H1 (cell line): ENCODE data around the gene EHD4.

Source experiments
- ASH2L ChIP-seq: fragments of 200-600, 300-600 bp; sonication (generic); IDR thresholded peaks from one replicate; pipeline ENCODE4 v1.7.1; 2017; ENCODE audit warnings: low read length
- CTCF ChIP-seq, 3 experiments: IDR thresholded peaks; 1 replicate in 2 of 3; 2 replicates in 1 of 3; pipeline versions ENCODE4 v1.5.1 to v1.6.1; 2011; ENCODE audit warnings: low read length in 3 of 3, mild to moderate bottlenecking in 3 of 3, inconsistent platforms in 2 of 3, low read depth in 1 of 3, moderate library complexity in 1 of 3; ENCODE audit not compliant: insufficient read depth in 1 of 3; ENCODE audit errors: control extremely low read depth in 1 of 3
- EZH2 ChIP-seq: fragments of 200-600 bp; sonication (generic); IDR thresholded peaks from 2 replicates; pipeline ENCODE4 v1.7.1; 2012; ENCODE audit warnings: low read depth, mild to moderate bottlenecking, moderate library complexity, low read length, inconsistent platforms; ENCODE audit not compliant: severe bottlenecking
- GTF2F1 ChIP-seq: IDR thresholded peaks from 2 replicates; pipeline ENCODE4 v1.6.1; 2012; ENCODE audit warnings: low read depth, low read length, improper control_type of control experiment, borderline replicate concordance
- POLR2A ChIP-seq, 2 experiments: IDR thresholded peaks; 1 replicate in 1 of 2; 2 replicates in 1 of 2; pipeline ENCODE4 v1.6.1; 2011; ENCODE audit warnings: low read depth in 2 of 2, low read length in 2 of 2, mild to moderate bottlenecking in 2 of 2; ENCODE audit errors: control extremely low read depth in 1 of 2
- POLR2AphosphoS5 ChIP-seq: IDR thresholded peaks from 2 replicates; pipeline ENCODE4 v1.6.1; 2011; ENCODE audit warnings: low read depth, low read length
- RAD21 ChIP-seq, 2 experiments: IDR thresholded peaks in 1 of 2; conservative IDR thresholded peaks in 1 of 2; 2 replicates each; pipeline ENCODE4 v1.6.1; 2011; ENCODE audit warnings: low read depth in 2 of 2, low read length in 2 of 2, improper control_type of control experiment in 1 of 2, inconsistent platforms in 1 of 2, mild to moderate bottlenecking in 1 of 2, moderate library complexity in 1 of 2
- RFX5 ChIP-seq: IDR thresholded peaks from 2 replicates; pipeline ENCODE4 v1.6.1; 2011; ENCODE audit warnings: low read depth, low read length, improper control_type of control experiment, borderline replicate concordance
- SRF ChIP-seq: IDR thresholded peaks from 2 replicates; pipeline ENCODE4 v1.6.1; 2011; ENCODE audit warnings: mild to moderate bottlenecking, low read depth, low read length, moderate library complexity
- TF ChIP-seq, protein P1 (sequence below): IDR thresholded peaks from 2 replicates; pipeline ENCODE4 v1.6.1; 2011; ENCODE audit warnings: low read length, improper control_type of control experiment

DNA sequence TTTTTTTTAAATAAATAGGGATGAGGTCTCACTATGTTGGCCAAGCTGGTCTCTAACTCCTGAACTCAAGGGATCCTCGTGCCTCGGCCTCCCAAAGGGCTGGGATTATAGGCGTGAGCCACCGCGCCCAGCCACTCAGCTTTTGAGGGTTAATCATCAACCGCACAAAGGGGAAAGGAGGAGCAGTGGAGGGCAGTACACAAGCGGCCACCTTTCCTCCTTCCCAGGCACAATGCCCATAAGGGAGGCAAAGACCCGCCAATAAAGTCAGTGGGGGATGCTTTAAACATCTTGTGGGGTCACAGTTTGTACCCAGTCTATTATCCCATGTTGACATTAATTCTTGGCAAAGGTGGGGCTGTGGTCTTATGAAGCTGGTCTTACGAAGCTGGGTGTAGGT lies 32.4 kb downstream of the EHD4 start:
- TF ChIP-seq POLR2A (IDR thresholded peaks at IDR 0.05; ENCODE audit: control extremely low read depth in 1 of 2, low read depth in 2 of 2, low read length in 2 of 2) (no peak), RFX5 (no peak), SRF (no peak), CTCF (IDR thresholded peaks at IDR 0.05; ENCODE audit: control extremely low read depth in 1 of 3, insufficient read depth in 1 of 3, low read depth in 1 of 3, low read length in 3 of 3) (no peak), POLR2AphosphoS5 (no peak), ASH2L (no peak), GTF2F1 (no peak), RAD21 (IDR thresholded peaks at IDR 0.05 in 1 of 2, conservative IDR thresholded peaks at IDR 0.05 in 1 of 2; ENCODE audit: low read depth in 2 of 2, low read length in 2 of 2) (no peak), EZH2 (no peak)
- TF ChIP-seq, protein P1, sequence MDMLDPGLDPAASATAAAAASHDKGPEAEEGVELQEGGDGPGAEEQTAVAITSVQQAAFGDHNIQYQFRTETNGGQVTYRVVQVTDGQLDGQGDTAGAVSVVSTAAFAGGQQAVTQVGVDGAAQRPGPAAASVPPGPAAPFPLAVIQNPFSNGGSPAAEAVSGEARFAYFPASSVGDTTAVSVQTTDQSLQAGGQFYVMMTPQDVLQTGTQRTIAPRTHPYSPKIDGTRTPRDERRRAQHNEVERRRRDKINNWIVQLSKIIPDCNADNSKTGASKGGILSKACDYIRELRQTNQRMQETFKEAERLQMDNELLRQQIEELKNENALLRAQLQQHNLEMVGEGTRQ = no peak
